H1 (cell line): ENCODE results near the gene ACTN2.

Source experiments
- HDAC2 ChIP-seq, 2 experiments: fragments of 300-600 bp in 1 of 2; sonication (generic) in 1 of 2; IDR thresholded peaks; 2 replicates each; pipeline ENCODE4 v1.6.1; 2011 to 2012; ENCODE audit warnings: low read depth in 2 of 2, low read length in 2 of 2, mild to moderate bottlenecking in 2 of 2, moderate library complexity in 2 of 2, borderline replicate concordance in 1 of 2, inconsistent platforms in 1 of 2
- SIX5 ChIP-seq: IDR thresholded peaks from 2 replicates; pipeline ENCODE4 v1.6.1; 2011; ENCODE audit warnings: mild to moderate bottlenecking, low read depth, low read length
- TF ChIP-seq, protein P1 (sequence below), 3 experiments: IDR thresholded peaks; 1 replicate in 2 of 3; 2 replicates in 1 of 3; pipeline versions ENCODE4 v1.5.1 to v1.6.1; 2011; ENCODE audit warnings: low read length in 3 of 3, mild to moderate bottlenecking in 3 of 3, inconsistent platforms in 2 of 3, low read depth in 1 of 3, moderate library complexity in 1 of 3; ENCODE audit not compliant: insufficient read depth in 1 of 3; ENCODE audit errors: control extremely low read depth in 1 of 3

DNA sequence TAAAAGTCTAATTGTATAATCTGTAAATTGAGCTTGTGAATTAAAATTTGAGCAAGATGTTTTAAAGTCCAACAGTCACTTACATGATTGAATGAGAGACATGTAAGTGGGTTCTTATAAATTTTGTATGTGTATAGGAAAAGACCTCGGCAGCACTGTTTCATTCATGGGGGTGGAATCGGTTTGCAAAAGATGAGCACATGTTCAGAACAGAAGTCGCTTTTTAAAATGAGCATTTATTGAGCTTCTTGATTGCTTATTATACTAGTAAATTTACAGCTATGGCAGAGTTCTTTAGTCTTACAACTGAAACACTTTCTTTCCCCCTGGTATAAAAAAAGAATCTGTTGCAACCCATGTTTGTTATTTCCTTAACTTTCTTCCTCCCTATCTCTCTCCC is 33.9 kb downstream of the ACTN2 start:
- TF ChIP-seq, protein P1, sequence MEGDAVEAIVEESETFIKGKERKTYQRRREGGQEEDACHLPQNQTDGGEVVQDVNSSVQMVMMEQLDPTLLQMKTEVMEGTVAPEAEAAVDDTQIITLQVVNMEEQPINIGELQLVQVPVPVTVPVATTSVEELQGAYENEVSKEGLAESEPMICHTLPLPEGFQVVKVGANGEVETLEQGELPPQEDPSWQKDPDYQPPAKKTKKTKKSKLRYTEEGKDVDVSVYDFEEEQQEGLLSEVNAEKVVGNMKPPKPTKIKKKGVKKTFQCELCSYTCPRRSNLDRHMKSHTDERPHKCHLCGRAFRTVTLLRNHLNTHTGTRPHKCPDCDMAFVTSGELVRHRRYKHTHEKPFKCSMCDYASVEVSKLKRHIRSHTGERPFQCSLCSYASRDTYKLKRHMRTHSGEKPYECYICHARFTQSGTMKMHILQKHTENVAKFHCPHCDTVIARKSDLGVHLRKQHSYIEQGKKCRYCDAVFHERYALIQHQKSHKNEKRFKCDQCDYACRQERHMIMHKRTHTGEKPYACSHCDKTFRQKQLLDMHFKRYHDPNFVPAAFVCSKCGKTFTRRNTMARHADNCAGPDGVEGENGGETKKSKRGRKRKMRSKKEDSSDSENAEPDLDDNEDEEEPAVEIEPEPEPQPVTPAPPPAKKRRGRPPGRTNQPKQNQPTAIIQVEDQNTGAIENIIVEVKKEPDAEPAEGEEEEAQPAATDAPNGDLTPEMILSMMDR (IDR thresholded peaks at IDR 0.05; ENCODE audit: control extremely low read depth in 1 of 3, insufficient read depth in 1 of 3, low read depth in 1 of 3, low read length in 3 of 3): no peak
- TF ChIP-seq SIX5: no peak
- TF ChIP-seq HDAC2 (IDR thresholded peaks at IDR 0.05; ENCODE audit: borderline replicate concordance in 1 of 2, low read depth in 2 of 2, low read length in 2 of 2): no peak
